ENCODE results near the gene ZFC3H1.

DNA sequence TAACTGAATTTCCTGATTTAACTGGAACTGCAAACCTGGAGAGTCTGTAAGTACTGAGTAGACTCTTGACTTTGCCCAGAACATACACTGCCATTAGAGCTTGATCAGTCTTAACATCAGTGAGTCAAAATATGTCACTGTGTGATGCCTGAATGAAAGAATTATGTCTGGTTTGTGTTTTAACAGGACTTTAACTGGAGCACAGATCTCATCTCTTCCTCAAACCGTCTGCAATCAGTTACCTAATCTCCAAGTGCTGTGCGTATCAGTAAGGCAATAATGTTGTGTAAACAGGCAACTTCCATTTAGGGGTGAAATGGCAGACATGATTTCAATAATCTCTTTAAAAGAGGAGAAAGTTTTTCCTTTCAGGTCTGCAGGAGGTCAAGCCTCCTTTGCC is 97.0 kb downstream of the ZFC3H1 start:
- TF ChIP-seq ARNTL (CRISPR knock-in tag; IDR thresholded peaks at IDR 0.05; ENCODE audit: borderline replicate concordance, low read depth) (no peak), OSR1 (CRISPR knock-in tag; IDR thresholded peaks at IDR 0.05) (no peak), PATZ1 (CRISPR knock-in tag; IDR thresholded peaks at IDR 0.05; ENCODE audit: borderline replicate concordance) (no peak), SNAI2 (CRISPR knock-in tag; IDR thresholded peaks at IDR 0.05) (no peak), CSDC2 (CRISPR knock-in tag; IDR thresholded peaks at IDR 0.05) (no peak), ISL1 (CRISPR knock-in tag; IDR thresholded peaks at IDR 0.05) (peak; percentile 49; the same call in 1 of the 2 replicates), ZNF70 (CRISPR knock-in tag; IDR thresholded peaks at IDR 0.05) (no peak)

Data from SK-N-SH treated with all-trans-retinoic acid at 6 μM for 48 hours (cell line).